Glutamatergic neuron (in vitro differentiated cells): ENCODE data around the gene THSD4. TPM values are rescaled to one million over a fixed set of nuclear protein-coding genes. Genes with fewer than 3 reads are reported as not detected.

Source experiments
- DNase-seq: peaks from one replicate; pipeline ENCODE4 v3.0.0; 2022
- H3K27ac Mint-ChIP-seq: one replicate; pipeline ENCODE4 v1.8.0; 2020; ENCODE audit warnings: mild to moderate bottlenecking, mixed read lengths, inconsistent platforms; ENCODE audit not compliant: unreplicated experiment
- H3K27me3 Mint-ChIP-seq: one replicate; pipeline ENCODE4 v1.8.0; 2020; ENCODE audit warnings: mild to moderate bottlenecking, moderate library complexity, mixed read lengths, inconsistent platforms; ENCODE audit not compliant: unreplicated experiment
- H3K36me3 Mint-ChIP-seq: one replicate; pipeline ENCODE4 v1.8.0; 2020; ENCODE audit warnings: mild to moderate bottlenecking, mixed read lengths, inconsistent platforms; ENCODE audit not compliant: unreplicated experiment
- H3K4me1 Mint-ChIP-seq: one replicate; pipeline ENCODE4 v1.8.0; 2020; ENCODE audit warnings: mild to moderate bottlenecking, low read depth, mixed read lengths, inconsistent platforms; ENCODE audit not compliant: unreplicated experiment
- H3K4me3 Mint-ChIP-seq: one replicate; pipeline ENCODE4 v1.8.0; 2020; ENCODE audit warnings: mild to moderate bottlenecking, mixed read lengths, inconsistent platforms; ENCODE audit not compliant: unreplicated experiment
- H3K9me3 Mint-ChIP-seq: one replicate; pipeline ENCODE4 v1.8.0; 2020; ENCODE audit warnings: mild to moderate bottlenecking, moderate library complexity, mixed read lengths, inconsistent platforms; ENCODE audit not compliant: unreplicated experiment
- CTCF ChIP-seq: fragments of 200-600 bp; sonication (generic); IDR thresholded peaks from one replicate; pipeline ENCODE4 v1.5.0; 2021; ENCODE audit not compliant: partially characterized antibody, unreplicated experiment
- total RNA-seq: library from RNA; stranded (reverse); fragmentation: NEBNext Ultra II Directional; extraction: Animal tissue kit (Norgen Biotek cat#: 25700); gene quantifications from one replicate; pipeline ENCODE4 v1.2.1, GENCODE V29; 2021; ENCODE audit not compliant: unreplicated experiment

THSD4 gene
- total RNA-seq, 1 donor from 2014 or later: 12.3 TPM

GRCh38 chr15:71758711-71759110 lies 643.4 kb downstream of the THSD4 start:
- no peak for TF ChIP-seq CTCF
- DNase-seq: no peak
- no peak overlapping the region for H3K4me3 Mint-ChIP-seq
- peaks cover 45% of the 10 kb centered on the region for H3K36me3 Mint-ChIP-seq
- H3K27ac Mint-ChIP-seq: no peak overlapping the region
- H3K27me3 Mint-ChIP-seq: no peaks in the 10 kb centered on the region
- H3K9me3 Mint-ChIP-seq: peaks cover 1% of the 10 kb centered on the region
- no peaks in the 10 kb centered on the region for H3K4me1 Mint-ChIP-seq

- no peak for TF ChIP-seq CTCF
- H3K4me3 Mint-ChIP-seq: no peak overlapping the region
- no peak overlapping the region for H3K27ac Mint-ChIP-seq
- H3K4me1 Mint-ChIP-seq: no peaks in the 10 kb centered on the region
- no peak for DNase-seq
- peaks cover 1% of the 10 kb centered on the region for H3K9me3 Mint-ChIP-seq
- H3K36me3 Mint-ChIP-seq: peaks cover 38% of the 10 kb centered on the region
- no peaks in the 10 kb centered on the region for H3K27me3 Mint-ChIP-seq
Measured at GRCh38 chr15:71760852-71761251, 645.6 kb downstream of the THSD4 start.

GRCh38 chr15:71761649-71762048 lies 646.4 kb downstream of the THSD4 start:
- H3K36me3 Mint-ChIP-seq: peaks cover 38% of the 10 kb centered on the region
- H3K4me3 Mint-ChIP-seq: no peak overlapping the region

GRCh38 chr15:71768184-71768583 lies 652.9 kb downstream of the THSD4 start:
- Mint-ChIP-seq H3K27me3 (peaks cover 2% of the 10 kb centered on the region), H3K4me3 (no peak overlapping the region), H3K9me3 (peaks cover 2% of the 10 kb centered on the region), H3K4me1 (no peaks in the 10 kb centered on the region), H3K36me3 (peaks cover 25% of the 10 kb centered on the region), H3K27ac (no peak overlapping the region)
- no peak for TF ChIP-seq CTCF
- no peak for DNase-seq

More at GRCh38 chr15:71761649-71762048, 646.4 kb downstream of the THSD4 start:
- H3K27me3 Mint-ChIP-seq: no peaks in the 10 kb centered on the region
- no peak for TF ChIP-seq CTCF
- H3K9me3 Mint-ChIP-seq: no peaks in the 10 kb centered on the region
- no peak for DNase-seq
- no peak overlapping the region for H3K27ac Mint-ChIP-seq
- H3K4me1 Mint-ChIP-seq: no peaks in the 10 kb centered on the region

GRCh38 chr15:71773206-71773859 lies 658.1 kb downstream of the THSD4 start:
- Mint-ChIP-seq H3K9me3 (peaks cover under 1% of the 10 kb centered on the region), H3K27me3 (peaks cover 2% of the 10 kb centered on the region), H3K36me3 (peaks cover 15% of the 10 kb centered on the region), H3K27ac (no peak overlapping the region), H3K4me3 (no peak overlapping the region), H3K4me1 (peaks cover 24% of the 10 kb centered on the region)
- no peak for DNase-seq
- no peak for TF ChIP-seq CTCF
